HL-60/S4 treated with retinoic acid at 250 ng/mL for 4 days and 3 days (cell line): ENCODE measurements around the gene ALPL.

Experiments used
- in situ Hi-C: fragments of 300-500 bp; cut with MboI; formaldehyde crosslinking; loops from 2 replicates; pipeline ENCODE4 v1.7.0; 2022; ENCODE audit warnings: low sequenced_read_pairs

ALPL gene

DNA sequence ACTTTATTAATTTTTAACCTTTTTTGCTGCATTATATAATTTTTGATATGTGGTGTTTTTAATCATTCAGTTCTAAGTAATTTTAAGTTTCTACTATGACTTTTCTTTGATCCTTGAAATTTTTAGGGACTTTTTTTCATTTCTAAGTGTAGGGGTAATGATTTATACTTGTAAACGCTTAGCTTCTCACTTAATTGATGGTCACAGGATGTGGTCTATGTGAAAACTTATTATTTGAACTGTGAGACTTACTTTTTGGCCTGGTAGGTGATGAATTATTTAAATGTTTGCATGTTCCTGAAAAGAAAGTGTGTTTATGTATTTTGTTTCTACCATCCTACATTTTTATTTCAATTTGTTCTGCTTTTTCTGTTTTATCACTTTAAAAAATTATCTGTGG, 17.2 kb downstream of the ALPL start:
- in situ Hi-C loops, result no loop called here

DNA sequence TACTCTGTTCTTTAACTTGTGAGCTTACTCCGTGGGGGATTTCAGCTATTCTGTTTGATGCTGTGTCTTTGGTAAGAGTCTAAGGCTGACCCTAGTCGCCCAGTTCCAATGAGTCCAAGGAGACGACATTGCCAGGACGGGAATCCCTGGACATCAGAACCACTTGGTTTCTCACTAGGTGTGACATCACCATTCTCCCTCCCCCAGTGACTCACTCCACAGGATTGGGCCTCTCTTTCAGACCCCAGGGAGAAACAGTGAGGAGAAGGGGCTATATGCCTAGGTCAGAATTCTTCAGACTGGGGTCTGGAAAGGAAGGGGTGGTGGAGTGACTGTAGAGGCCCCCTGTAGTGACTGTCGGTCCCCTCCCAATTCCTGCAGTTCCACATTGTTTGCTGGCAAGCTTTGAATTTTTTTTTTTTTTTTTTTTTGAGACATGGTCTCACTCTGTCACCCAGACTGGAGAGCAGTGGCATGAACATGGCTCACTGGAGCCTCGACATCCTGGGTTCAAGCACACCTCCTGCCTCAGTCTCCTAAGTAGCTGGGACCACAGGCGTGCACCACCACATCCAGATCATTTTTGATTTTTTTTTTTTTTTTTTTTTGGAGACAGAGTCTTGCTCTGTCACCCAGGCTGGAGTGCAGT, 21.3 kb downstream of the ALPL start:
- in situ Hi-C loops, result no loop called here

DNA sequence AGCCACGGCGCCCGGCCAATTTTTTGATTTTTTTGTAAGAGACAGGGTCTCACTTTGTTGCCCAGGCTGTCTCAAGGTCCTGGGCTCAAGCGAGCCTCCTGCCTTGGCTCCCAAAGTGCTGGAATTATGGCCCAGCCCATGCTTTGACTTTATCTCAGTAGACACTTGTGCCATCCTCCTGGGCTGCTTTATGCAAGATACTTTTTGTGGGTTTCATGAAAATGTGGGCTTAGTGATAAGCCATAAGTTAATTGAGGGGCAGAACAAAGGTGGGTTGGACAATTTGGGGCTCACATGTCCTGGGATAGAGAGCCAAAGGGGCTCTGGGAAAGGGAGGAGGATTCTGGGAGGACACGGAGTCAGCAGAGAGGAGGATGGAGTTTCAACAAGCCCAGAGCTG, 22.0 kb downstream of the ALPL start:
- in situ Hi-C loops, result no loop called here

DNA sequence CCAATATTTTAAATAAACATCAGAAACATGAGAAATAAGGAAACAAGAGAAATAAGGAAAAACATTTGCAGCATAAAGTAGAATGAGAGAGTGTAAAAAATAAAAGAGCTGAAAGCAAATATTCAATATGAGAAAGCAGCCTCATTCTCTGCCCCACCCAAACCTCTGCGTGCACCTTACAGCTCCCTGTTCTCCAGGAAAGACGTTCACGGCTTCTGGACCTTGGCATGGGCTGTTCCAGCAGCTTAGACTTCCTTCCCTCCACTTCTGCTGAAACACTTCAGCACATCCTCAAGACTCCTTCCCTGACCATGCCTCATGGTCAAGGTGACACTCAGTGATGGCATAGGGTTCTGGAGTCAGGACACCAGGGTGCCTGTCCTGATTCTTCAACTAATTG, 23.3 kb downstream of the ALPL start:
- in situ Hi-C loops, result no loop called here

- in situ Hi-C loops, result no loop called here
These were observed 23.8 kb downstream of the ALPL start for GRCh38 chr1:21532992-21533534.

GRCh38 chr1:21534146-21534545, 24.9 kb downstream of the ALPL start:
- in situ Hi-C loops, result no loop called here

- in situ Hi-C loops, result no loop called here
These were observed 25.6 kb downstream of the ALPL start for GRCh38 chr1:21534674-21535378.

GRCh38 chr1:21536218-21536617, 27.0 kb downstream of the ALPL start:
- in situ Hi-C loops, result no loop called here

DNA sequence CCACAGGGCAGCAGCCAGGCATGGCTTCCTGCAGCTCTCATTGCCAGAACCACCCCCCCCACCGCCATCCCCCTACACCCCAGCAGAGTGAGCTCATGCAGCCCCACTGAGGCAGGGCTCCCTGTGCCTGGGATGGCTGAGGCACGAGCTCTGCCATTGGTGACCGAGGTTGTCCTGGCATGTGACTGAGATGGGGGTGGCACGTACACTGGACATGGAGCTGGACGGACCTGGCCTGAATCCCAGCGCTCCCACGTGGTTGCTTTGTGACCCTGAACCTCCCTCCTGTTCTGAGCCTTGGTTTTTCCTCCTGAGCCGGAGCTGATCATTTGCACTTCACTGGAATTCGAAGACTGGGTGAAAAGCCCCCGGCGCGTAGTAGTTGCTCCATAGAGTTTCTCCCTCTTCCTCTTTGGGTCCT, 28.3 kb downstream of the ALPL start:
- in situ Hi-C loops, result no loop called here

GRCh38 chr1:21537932-21538630, 28.9 kb downstream of the ALPL start:
- in situ Hi-C loops, result no loop called here

DNA sequence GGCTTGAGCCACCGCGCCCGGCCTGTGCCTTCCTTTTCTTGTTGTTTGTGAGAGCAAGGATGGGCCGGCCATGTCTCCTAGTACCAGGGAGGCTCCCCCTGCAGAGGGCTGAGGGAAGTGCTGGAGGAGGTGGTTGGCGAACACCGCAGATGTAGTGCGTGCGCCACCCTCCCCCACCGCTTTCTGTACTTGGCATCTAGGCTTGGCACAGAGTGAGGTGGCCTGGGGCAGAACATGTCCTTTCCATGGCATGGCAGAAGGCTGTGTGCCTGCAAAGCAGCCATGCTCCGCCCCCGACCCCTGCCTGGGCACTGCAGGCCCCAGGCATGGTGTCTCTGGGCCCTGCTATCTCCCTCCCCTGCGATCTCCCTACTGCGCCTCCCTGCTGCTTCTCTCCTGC, 30.7 kb downstream of the ALPL start:
- in situ Hi-C loops, result no loop called here

GRCh38 chr1:21541329-21541728, 32.1 kb downstream of the ALPL start:
- in situ Hi-C loops, result no loop called here

DNA sequence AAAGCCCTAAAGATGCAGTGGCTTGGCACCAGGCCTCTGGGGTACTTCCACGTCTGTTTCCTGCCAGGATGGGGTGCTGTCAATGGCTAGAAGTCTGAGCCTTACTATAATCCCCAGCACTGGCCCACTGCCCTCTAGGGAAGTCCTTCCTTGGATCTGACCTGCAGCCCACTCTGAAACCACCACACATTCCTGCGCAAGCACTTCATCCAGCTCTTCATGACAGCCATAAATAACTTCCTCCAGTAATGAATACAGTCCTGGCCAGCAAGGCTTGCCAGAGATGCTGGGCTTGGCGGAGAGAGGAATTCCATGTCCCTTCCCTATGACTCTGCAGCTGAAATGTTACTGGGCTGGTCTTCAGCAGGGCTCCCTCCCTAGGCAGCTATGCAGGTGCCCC, 32.6 kb downstream of the ALPL start:
- in situ Hi-C loops, result no loop called here

DNA sequence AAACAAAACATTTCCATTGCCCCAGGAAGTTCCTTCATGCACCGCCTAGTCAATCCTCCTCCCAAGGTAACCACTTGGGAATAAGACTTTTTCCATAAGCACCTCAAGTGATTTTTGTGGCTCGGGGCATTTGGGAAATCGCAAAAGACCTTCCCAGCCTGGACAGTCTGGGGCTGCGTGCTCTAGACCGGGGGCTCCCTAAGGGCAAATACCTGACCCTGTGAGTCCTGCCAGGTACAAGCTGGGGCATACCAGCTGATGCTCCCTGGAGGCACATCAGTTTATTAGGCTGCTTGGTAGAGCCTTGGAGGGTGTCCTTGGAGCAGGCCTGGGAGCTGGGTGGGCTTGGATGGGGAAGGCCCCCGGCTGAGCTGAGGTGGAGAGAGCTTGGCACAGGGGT, 34.4 kb downstream of the ALPL start:
- in situ Hi-C loops, result no loop called here

DNA sequence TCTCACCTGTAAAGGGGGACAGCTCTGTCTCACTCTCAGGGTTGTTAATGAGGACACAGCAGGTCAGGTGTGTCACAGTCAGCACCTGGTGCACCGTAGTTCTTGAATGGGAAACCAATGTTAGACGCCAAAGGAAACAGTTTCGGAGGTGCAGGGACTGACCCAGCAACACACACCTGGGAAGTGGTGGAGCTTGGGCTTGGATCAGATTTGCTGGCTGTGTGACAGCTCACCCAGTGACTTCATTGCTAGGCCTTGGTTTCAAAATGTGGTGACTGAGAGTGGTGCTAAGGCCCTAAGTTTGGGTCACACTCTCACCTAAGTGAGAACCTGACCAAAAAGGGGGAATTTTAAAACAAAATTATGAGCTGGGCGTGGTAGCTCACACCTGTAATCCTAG, 34.9 kb downstream of the ALPL start:
- in situ Hi-C loops, result no loop called here

DNA sequence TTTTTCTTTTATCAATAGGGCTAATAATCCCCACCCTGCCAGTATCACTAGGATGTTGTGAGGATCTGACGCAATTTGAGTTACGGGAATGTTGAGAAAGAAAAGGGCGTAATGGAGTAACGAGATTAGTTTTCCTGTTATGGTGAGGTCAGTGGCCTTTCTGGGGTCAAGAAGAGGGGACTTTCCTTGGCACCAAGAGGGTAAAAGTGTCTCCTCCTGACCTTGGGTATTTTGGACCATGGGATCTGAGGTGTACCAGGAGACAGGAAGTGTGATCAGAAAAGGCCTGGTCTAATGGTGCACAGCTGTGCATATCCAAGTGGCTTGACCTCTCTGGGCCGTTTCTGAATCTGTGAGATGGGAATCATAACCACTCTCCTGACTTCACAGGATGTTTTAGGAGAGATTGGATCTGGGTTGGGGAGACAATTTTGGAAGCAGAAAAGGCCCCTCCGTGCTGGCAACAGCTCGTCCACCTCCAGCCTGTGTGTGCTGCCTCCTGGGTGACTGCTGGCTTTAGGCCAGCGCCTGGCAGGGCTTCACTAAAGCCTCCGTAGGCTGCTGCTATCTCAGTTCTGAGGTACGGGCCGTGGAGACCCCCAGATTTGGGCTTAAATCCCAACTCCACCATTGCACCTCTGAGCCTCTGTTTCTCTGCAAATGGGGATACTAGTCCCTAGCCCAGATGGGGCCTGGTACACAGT, 37.1 kb downstream of the ALPL start:
- in situ Hi-C loops, result no loop called here

- in situ Hi-C loops, result no loop called here
These were observed 38.7 kb downstream of the ALPL start for GRCh38 chr1:21547876-21548275.

DNA sequence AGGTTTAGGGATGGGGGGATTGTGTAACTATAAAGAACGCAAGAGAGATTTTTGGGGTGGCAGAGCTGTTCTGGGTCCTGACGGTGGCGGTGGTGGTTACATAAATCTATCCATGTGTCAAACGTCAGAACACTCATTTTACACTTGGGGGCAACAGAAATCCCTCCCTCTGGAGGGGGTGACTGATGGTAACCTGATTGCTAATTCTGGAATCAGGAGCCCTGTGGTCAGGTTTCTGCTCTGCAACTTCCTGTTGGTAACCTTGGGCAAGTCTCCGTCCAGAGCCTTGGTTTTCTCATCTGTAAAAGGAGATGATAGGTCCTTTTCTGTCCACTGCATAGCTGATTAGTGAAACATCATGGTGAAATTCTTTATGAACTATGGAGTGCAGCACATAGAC, 40.9 kb downstream of the ALPL start:
- in situ Hi-C loops, result no loop called here

DNA sequence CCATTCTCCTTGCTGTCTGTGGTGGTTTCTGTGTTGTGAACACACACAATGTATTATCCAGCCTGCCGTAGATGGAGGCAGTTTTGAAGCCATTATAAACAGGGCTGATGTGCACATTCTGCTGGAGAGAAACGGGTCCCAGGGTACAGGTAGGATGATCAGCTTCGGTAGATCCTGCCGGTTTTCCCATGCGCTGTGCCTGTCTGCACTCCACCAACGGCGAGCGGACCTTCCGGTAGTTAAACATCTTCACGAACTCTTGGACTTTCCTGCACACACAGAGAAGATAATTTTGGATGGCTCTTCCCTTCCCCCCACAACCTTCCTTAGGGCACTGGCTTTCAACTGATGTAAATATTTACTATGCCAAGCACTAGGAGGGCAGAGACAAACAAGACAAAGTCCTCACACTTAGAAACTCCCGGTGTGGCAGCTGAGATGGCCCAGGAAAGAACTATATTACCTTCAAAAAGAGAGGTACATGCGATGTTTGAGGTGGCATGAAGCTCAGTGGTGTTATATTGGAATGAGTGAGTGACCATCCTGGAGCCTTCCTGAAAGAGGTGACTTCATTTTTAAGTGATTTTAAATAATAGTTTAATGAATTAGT, 41.7 kb downstream of the ALPL start:
- in situ Hi-C loops, result no loop called here

GRCh38 chr1:21552715-21553114, 43.5 kb downstream of the ALPL start:
- in situ Hi-C loops, result no loop called here
